HCT116 (cell line): ENCODE measurements around the gene BNC2. TPM values are rescaled to one million over a fixed set of nuclear protein-coding genes. Genes with fewer than 3 reads are reported as not detected.

Experiments used
- ATAC-seq: fragments of 200-7000 bp; cut with Tn5 transposase; 2 replicates; pipeline ENCODE4 v1.9.1; 2020; ENCODE audit warnings: mild to moderate bottlenecking, moderate library complexity
- BruUV-seq: library from RNA; stranded (reverse); fragments of 400-500 nt; replicated peaks from 2 replicates; lab custom pipeline; 2021; lab: Mats Ljungman, UMichigan
- CTCF ChIA-PET: fragments of 300-600 bp; sonication (Branson Sonifier 250); formaldehyde crosslinking; loops from one replicate; lab custom pipeline; 2021; ENCODE audit warnings: antibody characterized with exemption; lab: Charles Lee
- POLR2A ChIA-PET: fragments of 300-600, 350-600 bp; sonication (Branson Sonifier 250); formaldehyde crosslinking; loops from one replicate; lab custom pipeline; 2021; ENCODE audit warnings: antibody characterized with exemption; lab: Charles Lee
- RAD21 ChIA-PET, 2 experiments: fragments of 300-600 bp; sonication (Branson Sonifier 250); formaldehyde crosslinking; loops; one replicate each; lab custom pipeline; 2023; ENCODE audit warnings: low total read pairs in 2 of 2; ENCODE audit not compliant: uncharacterized antibody in 2 of 2, unreplicated experiment in 2 of 2, low non-redundant PET in 1 of 2; lab: Charles Lee
- DNase-seq: peaks from one replicate; pipeline ENCODE4 v3.0.0-alpha.2; 2010; ENCODE audit warnings: low read depth, low spot score
- H2AFZ ChIP-seq: fragments of 200-600 bp; shearing (Covaris generic), sonication (generic); 2 replicates; pipeline ENCODE4 v1.6.1; 2017; ENCODE audit warnings: low read depth, mixed run types, mixed read lengths, antibody characterized with exemption, low read length; ENCODE audit not compliant: poor library complexity, severe bottlenecking
- H3K27ac ChIP-seq: 2 replicates; pipeline ENCODE4 v1.5.1; 2012; ENCODE audit warnings: low read depth, low read length
- H3K27me3 ChIP-seq: fragments of 200-600 bp; sonication (generic); 2 replicates; pipeline ENCODE4 v1.6.1; 2016; ENCODE audit warnings: mixed run types, low read length, mixed read lengths; ENCODE audit not compliant: insufficient read depth
- H3K36me3 ChIP-seq, 2 experiments: fragments of 200-500 bp in 1 of 2; fragments of 200-600 bp in 1 of 2; sonication (Bioruptor generic) in 1 of 2; sonication (generic) in 1 of 2; 2 replicates each; pipeline versions ENCODE4 v1.5.1 to v1.6.1; 2014 to 2016; ENCODE audit warnings: low read length in 2 of 2, inconsistent platforms in 1 of 2, mixed read lengths in 1 of 2, mixed run types in 1 of 2; ENCODE audit not compliant: insufficient read depth in 2 of 2, control insufficient read depth in 1 of 2
- H3K4me1 ChIP-seq, 2 experiments: fragments of 200-600 bp in 1 of 2; sonication (generic) in 1 of 2; 2 replicates each; pipeline versions ENCODE4 v1.5.1 to v1.6.1; 2012 to 2017; ENCODE audit warnings: low read length in 2 of 2, inconsistent platforms in 1 of 2, mild to moderate bottlenecking in 1 of 2, mixed read lengths in 1 of 2, mixed run types in 1 of 2, moderate library complexity in 1 of 2; ENCODE audit not compliant: insufficient read depth in 2 of 2, control insufficient read depth in 1 of 2
- H3K4me2 ChIP-seq: fragments of 200-600 bp; sonication (generic); 2 replicates; pipeline ENCODE4 v1.6.1; 2017; ENCODE audit warnings: mixed run types, low read length, mixed read lengths
- H3K4me3 ChIP-seq, 2 experiments: fragments of 200-600 bp in 1 of 2; sonication (generic) in 1 of 2; replicated peaks in 1 of 2; 2 replicates each; pipeline ENCODE4 v1.5.1; 2011 to 2016; ENCODE audit warnings: low read length in 2 of 2, control low read depth in 1 of 2, low read depth in 1 of 2, mild to moderate bottlenecking in 1 of 2, mixed read lengths in 1 of 2, mixed run types in 1 of 2
- H3K79me2 ChIP-seq: fragments of 200-600 bp; sonication (generic); 2 replicates; pipeline ENCODE4 v1.6.1; 2017; ENCODE audit warnings: mild to moderate bottlenecking, mixed run types, low read length, moderate library complexity, mixed read lengths; ENCODE audit not compliant: insufficient read depth
- H3K9ac ChIP-seq: fragments of 200-600 bp; sonication (generic); 2 replicates; pipeline ENCODE4 v1.6.1; 2016; ENCODE audit warnings: low read length, mixed read lengths
- H3K9me2 ChIP-seq: fragments of 200-600 bp; sonication (generic), shearing (Covaris generic); 2 replicates; pipeline ENCODE4 v1.6.1; 2017; ENCODE audit warnings: mixed run types, mild to moderate bottlenecking, moderate library complexity; ENCODE audit not compliant: insufficient read depth
- H3K9me3 ChIP-seq, 2 experiments: fragments of 200-500 bp in 1 of 2; fragments of 200-600 bp in 1 of 2; sonication (Bioruptor generic) in 1 of 2; sonication (generic) in 1 of 2; 2 replicates each; pipeline ENCODE4 v1.6.1; 2014 to 2017; ENCODE audit warnings: low read length in 2 of 2, mixed read lengths in 2 of 2, inconsistent platforms in 1 of 2, low read depth in 1 of 2, mild to moderate bottlenecking in 1 of 2, mixed run types in 1 of 2, moderate library complexity in 1 of 2; ENCODE audit not compliant: control insufficient read depth in 1 of 2, insufficient read depth in 1 of 2
- H4K20me1 ChIP-seq: fragments of 200-600 bp; sonication (generic), shearing (Covaris generic); 2 replicates; pipeline ENCODE4 v1.6.1; 2017; ENCODE audit warnings: mixed run types, mild to moderate bottlenecking, moderate library complexity; ENCODE audit not compliant: insufficient read depth
- ATF3 ChIP-seq: IDR thresholded peaks from 2 replicates; pipeline ENCODE4 v1.6.1; 2012
- CEBPB ChIP-seq: IDR thresholded peaks from 2 replicates; pipeline ENCODE4 v1.6.1; 2012; ENCODE audit warnings: low read depth
- CTCF ChIP-seq, 3 experiments: fragments of 200-600 bp in 1 of 3; sonication (generic) in 1 of 3; IDR thresholded peaks in 2 of 3; conservative IDR thresholded peaks in 1 of 3; 2 replicates each; pipeline ENCODE4 v1.5.1; 2012 to 2017; ENCODE audit warnings: low read depth in 2 of 3, low read length in 2 of 3, antibody characterized with exemption in 1 of 3, borderline replicate concordance in 1 of 3, control low read depth in 1 of 3, mild to moderate bottlenecking in 1 of 3, mixed read lengths in 1 of 3, mixed run types in 1 of 3, moderate library complexity in 1 of 3; ENCODE audit not compliant: insufficient read depth in 1 of 3
- EZH2phosphoT487 ChIP-seq: fragments of 200-600 bp; IDR thresholded peaks from 2 replicates; pipeline ENCODE4 v1.6.1; 2018; ENCODE audit warnings: antibody characterized with exemption, borderline replicate concordance
- FOSL1 ChIP-seq: IDR thresholded peaks from 2 replicates; pipeline ENCODE4 v1.6.1; 2012; ENCODE audit warnings: low read depth
- MAX ChIP-seq: IDR thresholded peaks from 2 replicates; pipeline ENCODE4 v1.6.1; 2012
- POLR2A ChIP-seq: IDR thresholded peaks from 2 replicates; pipeline ENCODE4 v1.7.0; 2011; ENCODE audit warnings: borderline replicate concordance; ENCODE audit not compliant: insufficient read depth, insufficient read length; ENCODE audit errors: extremely low read depth
- POLR2AphosphoS5 ChIP-seq: IDR thresholded peaks from 2 replicates; pipeline ENCODE4 v1.6.1; 2011; ENCODE audit warnings: mild to moderate bottlenecking, low read depth, low read length, moderate library complexity
- YY1 ChIP-seq: IDR thresholded peaks from 2 replicates; pipeline ENCODE4 v1.6.1; 2011; ENCODE audit warnings: low read length, low read depth, moderate library complexity, mild to moderate bottlenecking; ENCODE audit not compliant: insufficient replicate concordance; ENCODE audit errors: extremely low read depth
- intact Hi-C: fragments of 100-400 bp; cut with micrococcal nuclease; formaldehyde crosslinking; loops from 2 replicates; pipeline ENCODE4 v1.10.0; 2022
- total RNA-seq: library from RNA; stranded (reverse); gene quantifications from one replicate; pipeline ENCODE4 v1.2.1, GENCODE V29; 2021; ENCODE audit not compliant: unreplicated experiment

The BNC2 gene
- total RNA-seq, 1 experiment from 2014 or later, result 0.37 TPM

GRCh38 chr9:16509997-16510396 lies 360.5 kb downstream of the BNC2 start (continued):
- TF ChIP-seq POLR2A (no peak), EZH2phosphoT487 (no peak), FOSL1 (no peak), CTCF (IDR thresholded peaks at IDR 0.05 in 2 of 3, conservative IDR thresholded peaks at IDR 0.05 in 1 of 3; ENCODE audit: borderline replicate concordance in 1 of 3, insufficient read depth in 1 of 3, low read depth in 2 of 3, low read length in 2 of 3) (no peak), POLR2AphosphoS5 (no peak), YY1 (no peak), ATF3 (no peak)

GRCh38 chr9:16505199-16505598 lies 365.3 kb downstream of the BNC2 start:
- Histone ChIP-seq H3K36me3 (no peaks in the 10 kb centered on the region), H3K4me1 (no peaks in the 10 kb centered on the region), H3K9me3 (no peaks in the 10 kb centered on the region), H3K9ac (no peak overlapping the region), H2AFZ (no peak overlapping the region), H3K27ac (no peak overlapping the region), H3K79me2 (no peaks in the 10 kb centered on the region), H3K4me2 (no peak overlapping the region), H3K4me3 (no peak overlapping the region), H4K20me1 (no peaks in the 10 kb centered on the region), H3K27me3 (0 out of 2 replicates have a peak, but pooled peaks cover 18% of the 10 kb centered on the region), H3K9me2 (no peaks in the 10 kb centered on the region)
- CTCF ChIA-PET, result no interaction called here
- TF ChIP-seq CEBPB (no peak), MAX (no peak)
- intact Hi-C loops, result no loop called here
- DNase-seq (no peak), ATAC-seq (no peak)
- BruUV-seq, result no TSS peak
- POLR2A ChIA-PET, result no interaction called here
- RAD21 ChIA-PET, result no interaction called here
